ENCODE results near the gene SPAG4. TPM values are rescaled to one million over a fixed set of nuclear protein-coding genes. Genes with fewer than 3 reads are reported as not detected.

Gene SPAG4
- total RNA-seq, 1 experiment from 2014 or later: 14.1 TPM

DNA sequence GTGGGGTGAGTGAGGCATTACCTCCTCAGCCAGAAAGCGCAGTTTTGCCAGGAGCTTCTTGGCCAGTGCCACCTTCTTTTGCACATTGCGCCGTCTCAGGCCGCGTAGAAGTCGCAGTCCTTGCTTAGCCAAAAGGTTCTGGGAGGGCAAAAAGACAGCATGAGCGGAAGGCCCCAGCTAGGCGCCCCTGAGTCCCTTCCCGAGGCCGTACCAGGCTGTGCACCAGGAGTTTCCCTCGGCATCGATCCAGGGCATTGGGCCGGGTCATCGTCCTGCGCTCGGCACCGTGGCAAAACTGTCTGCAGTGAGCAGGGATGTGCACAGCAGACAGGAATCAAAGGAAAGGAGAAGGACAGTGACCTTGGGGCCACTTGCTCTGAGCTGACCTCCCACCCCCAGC, 20.2 kb upstream of the SPAG4 start:
- no peaks in the 10 kb centered on the region for H3K9me2 ChIP-seq (ENCODE audit: insufficient read depth)
- ChIA-PET CTCF (interaction anchor here (0.5 kb wide), 1 partner anchor 65 kb away, joined by 6 read pairs; no protein-coding TSS in a partner anchor), POLR2A (ENCODE audit: unreplicated experiment) (no interaction called here)
- H3K4me2 ChIP-seq: no peak overlapping the region
- H4K20me1 ChIP-seq (ENCODE audit: insufficient read depth): no peaks in the 10 kb centered on the region
- 0 out of 2 replicates have a peak, but pooled peaks cover 6% of the 10 kb centered on the region for H3K36me3 ChIP-seq (ENCODE audit: low read depth)
- 0 out of 2 replicates have a peak, but pooled peaks cover 3% of the 10 kb centered on the region for H3K4me1 ChIP-seq (replicated peaks; ENCODE audit: insufficient read depth)
- H3K4me3 ChIP-seq: no peak overlapping the region
- H3K27me3 ChIP-seq (ENCODE audit: insufficient read depth, low read depth): no peaks in the 10 kb centered on the region
- no peak for DNase-seq
- H3K27ac ChIP-seq: no peak overlapping the region
- H2AFZ ChIP-seq: no peak overlapping the region
- no peak for TF ChIP-seq EZH2 (IDR thresholded peaks at IDR 0.05; ENCODE audit: low read depth)
- TF ChIP-seq, protein P1, sequence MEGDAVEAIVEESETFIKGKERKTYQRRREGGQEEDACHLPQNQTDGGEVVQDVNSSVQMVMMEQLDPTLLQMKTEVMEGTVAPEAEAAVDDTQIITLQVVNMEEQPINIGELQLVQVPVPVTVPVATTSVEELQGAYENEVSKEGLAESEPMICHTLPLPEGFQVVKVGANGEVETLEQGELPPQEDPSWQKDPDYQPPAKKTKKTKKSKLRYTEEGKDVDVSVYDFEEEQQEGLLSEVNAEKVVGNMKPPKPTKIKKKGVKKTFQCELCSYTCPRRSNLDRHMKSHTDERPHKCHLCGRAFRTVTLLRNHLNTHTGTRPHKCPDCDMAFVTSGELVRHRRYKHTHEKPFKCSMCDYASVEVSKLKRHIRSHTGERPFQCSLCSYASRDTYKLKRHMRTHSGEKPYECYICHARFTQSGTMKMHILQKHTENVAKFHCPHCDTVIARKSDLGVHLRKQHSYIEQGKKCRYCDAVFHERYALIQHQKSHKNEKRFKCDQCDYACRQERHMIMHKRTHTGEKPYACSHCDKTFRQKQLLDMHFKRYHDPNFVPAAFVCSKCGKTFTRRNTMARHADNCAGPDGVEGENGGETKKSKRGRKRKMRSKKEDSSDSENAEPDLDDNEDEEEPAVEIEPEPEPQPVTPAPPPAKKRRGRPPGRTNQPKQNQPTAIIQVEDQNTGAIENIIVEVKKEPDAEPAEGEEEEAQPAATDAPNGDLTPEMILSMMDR (conservative IDR thresholded peaks at IDR 0.05): no peak
- no peaks in the 10 kb centered on the region for H3K79me2 ChIP-seq (ENCODE audit: low read depth)
- intact Hi-C loops (cut with micrococcal nuclease; ENCODE audit: unreplicated experiment): no loop called here
- peaks cover 5% of the 10 kb centered on the region; the same call in 1 of the 2 replicates for H3F3A ChIP-seq (ENCODE audit: insufficient read depth, low read depth)
- H3K9me3 ChIP-seq (ENCODE audit: insufficient read depth, low read depth): no peaks in the 10 kb centered on the region
- no TSS peak for BruUV-seq (replicated peaks)

DNA sequence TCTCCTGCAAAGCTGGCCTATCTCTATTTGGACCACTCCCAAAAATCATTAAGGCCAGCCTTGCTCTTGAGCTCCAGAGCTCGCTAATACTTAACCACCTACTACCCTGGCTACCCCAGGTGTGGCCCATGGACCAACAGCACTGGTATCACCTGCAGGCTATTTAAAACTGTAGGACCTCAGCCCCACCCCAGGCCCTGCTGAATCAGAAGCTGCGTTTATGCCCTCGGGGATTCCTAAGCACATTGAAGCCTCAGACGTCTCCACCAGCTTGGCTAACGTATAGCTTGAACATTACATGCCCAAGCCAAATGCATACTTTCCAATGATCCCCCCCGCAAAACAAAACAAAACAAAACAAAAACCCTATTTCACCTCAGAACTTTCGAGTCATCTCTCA, 19.7 kb upstream of the SPAG4 start:
- Histone ChIP-seq H3K27ac (no peak overlapping the region), H3K4me3 (no peak overlapping the region), H3K4me2 (no peak overlapping the region), H3K27me3 (ENCODE audit: insufficient read depth, low read depth) (no peaks in the 10 kb centered on the region), H3K4me1 (replicated peaks; ENCODE audit: insufficient read depth) (0 out of 2 replicates have a peak, but pooled peaks cover 3% of the 10 kb centered on the region), H4K20me1 (ENCODE audit: insufficient read depth) (no peaks in the 10 kb centered on the region), H3F3A (ENCODE audit: insufficient read depth, low read depth) (peaks cover 5% of the 10 kb centered on the region; the same call in 1 of the 2 replicates), H3K79me2 (ENCODE audit: low read depth) (no peaks in the 10 kb centered on the region), H3K36me3 (ENCODE audit: low read depth) (0 out of 2 replicates have a peak, but pooled peaks cover 4% of the 10 kb centered on the region), H3K9me2 (ENCODE audit: insufficient read depth) (no peaks in the 10 kb centered on the region), H2AFZ (no peak overlapping the region), H3K9me3 (ENCODE audit: insufficient read depth, low read depth) (no peaks in the 10 kb centered on the region)
- DNase-seq: peak; percentile 55 to 61
- POLR2A ChIA-PET (ENCODE audit: unreplicated experiment): interaction anchor here (0.6 kb wide), 1 partner anchor 68 kb away, joined by 5 read pairs; no protein-coding TSS in a partner anchor
- CTCF ChIA-PET: no interaction called here
- intact Hi-C loops (cut with micrococcal nuclease; ENCODE audit: unreplicated experiment): no loop called here
- no TSS peak for BruUV-seq (replicated peaks)
- TF ChIP-seq, protein P1 (conservative IDR thresholded peaks at IDR 0.05): no peak
- TF ChIP-seq EZH2 (IDR thresholded peaks at IDR 0.05; ENCODE audit: low read depth): no peak

DNA sequence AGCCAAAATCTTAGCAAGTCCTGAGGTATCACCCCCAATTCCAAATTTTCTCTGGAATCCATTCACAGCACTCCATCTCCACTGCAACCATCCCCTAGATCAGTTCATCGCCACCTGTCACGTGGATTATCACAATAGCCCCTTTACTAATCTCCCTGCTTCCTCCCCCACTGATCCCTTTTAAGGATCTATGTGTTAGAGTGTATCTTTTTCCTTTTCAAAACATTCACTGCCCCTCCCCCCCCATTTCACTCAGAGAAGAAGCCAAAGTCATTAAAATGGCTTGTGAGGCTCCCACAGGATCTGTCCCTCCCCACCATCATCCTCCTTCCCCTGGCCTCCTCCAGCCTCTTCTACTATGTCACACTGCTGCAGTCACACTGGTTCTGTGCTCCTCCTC, 18.4 kb upstream of the SPAG4 start:
- ChIA-PET CTCF (no interaction called here), POLR2A (ENCODE audit: unreplicated experiment) (no interaction called here)
- Histone ChIP-seq H4K20me1 (ENCODE audit: insufficient read depth) (no peaks in the 10 kb centered on the region), H3F3A (ENCODE audit: insufficient read depth, low read depth) (peaks cover 5% of the 10 kb centered on the region; the same call in 1 of the 2 replicates), H3K4me2 (no peak overlapping the region), H3K4me3 (no peak overlapping the region), H3K9me2 (ENCODE audit: insufficient read depth) (no peaks in the 10 kb centered on the region), H3K27ac (no peak overlapping the region), H3K9me3 (ENCODE audit: insufficient read depth, low read depth) (no peaks in the 10 kb centered on the region), H2AFZ (no peak overlapping the region), H3K27me3 (ENCODE audit: insufficient read depth, low read depth) (no peaks in the 10 kb centered on the region), H3K79me2 (ENCODE audit: low read depth) (no peaks in the 10 kb centered on the region), H3K4me1 (replicated peaks; ENCODE audit: insufficient read depth) (0 out of 2 replicates have a peak, but pooled peaks cover 3% of the 10 kb centered on the region), H3K36me3 (ENCODE audit: low read depth) (0 out of 2 replicates have a peak, but pooled peaks cover 4% of the 10 kb centered on the region)
- no TSS peak for BruUV-seq (replicated peaks)
- intact Hi-C loops (cut with micrococcal nuclease; ENCODE audit: unreplicated experiment): no loop called here
- no peak for TF ChIP-seq EZH2 (IDR thresholded peaks at IDR 0.05; ENCODE audit: low read depth)
- TF ChIP-seq, protein P1 (conservative IDR thresholded peaks at IDR 0.05): no peak
- no peak for DNase-seq

Measured in PC-9 (cell line).